KOPT-K1 (cell line): ENCODE measurements around the gene PARD3B.

ENCODE experiments used
- H3K27ac ChIP-seq: fragments of 200-600 bp; sonication (generic); 2 replicates; pipeline ENCODE4 v1.5.1; 2016; ENCODE audit warnings: antibody characterized with exemption, mild to moderate bottlenecking, low read depth, low read length; ENCODE audit not compliant: poor library complexity, severe bottlenecking
- H3K36me3 ChIP-seq: fragments of 200-600 bp; sonication (generic); 2 replicates; pipeline ENCODE4 v1.5.1; 2017; ENCODE audit warnings: antibody characterized with exemption, mild to moderate bottlenecking, low read length, moderate library complexity; ENCODE audit not compliant: insufficient read depth
- H3K9me3 ChIP-seq: fragments of 200-600 bp; sonication (generic); 2 replicates; pipeline ENCODE4 v1.5.1; 2017; ENCODE audit warnings: antibody characterized with exemption, low read length, mild to moderate bottlenecking; ENCODE audit not compliant: insufficient read depth, poor library complexity, severe bottlenecking

Gene PARD3B

DNA sequence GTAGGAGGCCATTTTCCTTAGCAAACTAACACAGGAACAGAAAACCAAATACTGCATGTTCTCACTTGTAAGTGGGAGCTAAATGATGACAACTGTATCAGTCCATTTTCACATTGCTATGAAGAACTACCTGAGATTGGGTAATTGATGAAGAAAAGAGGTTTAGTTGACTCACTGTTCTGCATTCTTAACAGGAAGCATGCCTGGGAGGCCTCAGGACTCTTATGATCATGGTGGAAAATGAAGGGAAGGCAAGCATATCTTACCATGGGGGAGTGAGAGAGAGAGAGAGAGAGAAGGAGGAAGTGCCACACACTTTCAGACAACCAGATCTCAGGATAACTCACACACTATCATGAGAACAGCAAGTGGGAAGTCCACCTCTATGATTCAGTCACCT, 105.3 kb downstream of the PARD3B start:
- Histone ChIP-seq H3K27ac (no peak overlapping the region), H3K36me3 (no peaks in the 10 kb centered on the region), H3K9me3 (no peaks in the 10 kb centered on the region)

DNA sequence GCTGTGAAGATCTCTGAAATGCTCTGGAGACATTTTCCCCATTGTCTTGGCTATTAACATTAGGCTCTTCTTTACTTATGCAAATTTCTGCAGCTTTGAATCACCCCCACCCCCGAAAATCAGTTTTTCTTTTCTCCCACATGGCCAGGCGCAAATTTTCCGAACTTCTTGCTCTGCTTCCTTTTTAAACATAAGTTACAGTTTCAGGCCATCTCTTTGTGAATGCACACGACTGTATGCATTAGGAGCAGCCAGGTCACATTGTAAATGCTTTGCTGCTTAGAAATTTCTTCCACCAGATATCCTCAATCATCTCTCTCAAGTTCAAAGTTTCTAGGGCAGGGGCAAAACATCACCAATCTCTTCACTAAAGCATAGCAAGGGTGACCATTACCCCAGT, 106.8 kb downstream of the PARD3B start:
- no peaks in the 10 kb centered on the region for H3K9me3 ChIP-seq
- H3K27ac ChIP-seq, result no peak overlapping the region
- H3K36me3 ChIP-seq, result no peaks in the 10 kb centered on the region

DNA sequence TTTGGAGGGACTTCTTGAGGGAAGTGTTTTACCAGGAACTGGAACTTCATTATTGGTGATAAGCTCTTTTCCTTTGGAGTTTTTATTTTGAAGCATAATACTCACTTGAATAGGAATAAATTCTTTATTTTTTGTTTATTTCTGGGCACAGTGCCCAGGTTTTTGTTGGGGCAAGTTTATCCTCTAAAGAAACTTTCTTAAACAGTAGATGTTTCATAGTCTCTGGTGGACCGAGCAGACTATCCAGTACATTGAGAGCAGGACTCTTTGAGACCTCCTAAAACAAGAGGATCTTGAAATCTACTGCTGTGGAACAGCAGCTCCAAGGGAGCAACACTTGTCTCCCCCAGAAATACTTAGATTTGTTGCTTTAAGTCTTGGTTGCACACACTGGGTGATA, 109.4 kb downstream of the PARD3B start:
- H3K9me3 ChIP-seq, result no peaks in the 10 kb centered on the region
- H3K27ac ChIP-seq, result no peak overlapping the region
- H3K36me3 ChIP-seq, result no peaks in the 10 kb centered on the region

DNA sequence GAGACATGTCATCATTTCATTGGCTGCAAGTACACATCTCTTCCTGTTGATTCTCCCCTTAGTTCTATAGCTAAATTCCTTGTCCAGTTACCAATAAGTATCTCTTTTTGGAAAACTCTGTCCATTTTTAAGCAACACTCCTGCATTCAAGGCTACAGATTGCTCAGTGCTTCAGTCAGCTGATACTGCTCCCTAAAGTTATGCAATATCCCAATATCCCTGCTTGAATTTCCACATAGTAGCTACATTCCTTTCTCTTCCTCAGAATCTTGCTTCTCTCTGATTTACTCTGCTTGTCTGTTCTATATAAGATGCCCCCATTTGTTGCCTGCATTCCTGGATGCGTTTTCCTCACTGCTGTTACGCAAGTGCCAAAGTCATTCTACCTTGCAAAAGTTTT, 109.8 kb downstream of the PARD3B start:
- Histone ChIP-seq H3K27ac (no peak overlapping the region), H3K36me3 (no peaks in the 10 kb centered on the region), H3K9me3 (no peaks in the 10 kb centered on the region)

DNA sequence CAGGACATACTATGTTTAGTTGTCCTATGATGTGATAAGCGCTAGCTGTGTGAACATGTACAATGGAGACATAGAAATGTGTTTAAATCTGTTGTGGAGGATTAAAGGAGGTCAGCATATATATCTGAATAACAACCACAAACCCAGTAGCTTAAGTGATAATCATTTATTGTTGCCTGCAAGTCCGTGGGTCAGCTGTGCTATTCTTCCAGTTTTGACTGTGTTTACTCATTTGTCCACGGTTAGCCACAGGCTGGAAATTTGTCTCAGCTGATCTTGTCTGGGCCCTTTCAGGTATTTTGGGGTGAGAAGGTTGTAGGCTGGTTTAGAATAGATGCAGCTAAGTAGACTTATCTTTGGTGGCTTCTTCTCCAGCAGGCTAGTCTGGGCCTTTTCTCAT, 110.4 kb downstream of the PARD3B start:
- H3K9me3 ChIP-seq, result no peaks in the 10 kb centered on the region
- no peaks in the 10 kb centered on the region for H3K36me3 ChIP-seq
- H3K27ac ChIP-seq, result no peak overlapping the region

DNA sequence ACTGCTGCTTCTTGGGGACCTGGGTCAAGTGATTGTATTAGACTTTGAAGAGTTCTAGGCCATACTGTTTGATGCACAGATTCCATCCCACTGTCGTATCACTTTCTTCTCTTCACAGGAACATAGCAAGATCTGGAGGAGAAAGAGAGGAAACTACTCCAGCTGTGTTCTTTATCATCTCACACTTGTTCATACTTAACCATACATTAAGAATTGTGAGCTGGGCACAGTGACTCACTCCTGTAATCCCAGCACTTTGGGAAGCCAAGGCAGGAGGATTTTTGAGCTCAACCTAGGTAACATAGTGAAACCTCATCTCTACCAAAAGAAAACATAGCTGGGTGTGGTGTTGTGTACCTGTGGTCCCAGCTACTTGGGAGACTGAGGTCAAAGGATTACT, 111.7 kb downstream of the PARD3B start:
- H3K36me3 ChIP-seq, result no peaks in the 10 kb centered on the region
- no peak overlapping the region for H3K27ac ChIP-seq
- no peaks in the 10 kb centered on the region for H3K9me3 ChIP-seq

DNA sequence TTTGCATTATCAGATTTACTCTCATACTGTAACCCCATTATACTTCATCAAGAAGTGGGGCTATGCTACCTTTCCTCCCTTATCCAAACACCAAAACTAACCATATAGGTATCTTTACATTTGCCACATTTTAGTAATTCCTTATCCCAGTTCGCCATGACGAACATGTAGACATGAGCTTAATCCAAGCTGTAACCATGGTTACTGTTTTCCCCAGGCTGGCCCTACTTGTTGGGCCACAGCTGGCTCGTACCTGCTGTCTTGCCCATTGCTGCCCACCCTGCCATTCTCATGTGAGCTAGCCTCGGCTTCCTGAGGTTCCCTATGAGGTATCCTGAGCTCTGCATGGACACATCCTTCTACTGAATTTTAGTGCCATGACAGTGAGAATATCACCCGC, 117.7 kb downstream of the PARD3B start:
- H3K36me3 ChIP-seq, result no peaks in the 10 kb centered on the region
- no peaks in the 10 kb centered on the region for H3K9me3 ChIP-seq
- H3K27ac ChIP-seq, result no peak overlapping the region

DNA sequence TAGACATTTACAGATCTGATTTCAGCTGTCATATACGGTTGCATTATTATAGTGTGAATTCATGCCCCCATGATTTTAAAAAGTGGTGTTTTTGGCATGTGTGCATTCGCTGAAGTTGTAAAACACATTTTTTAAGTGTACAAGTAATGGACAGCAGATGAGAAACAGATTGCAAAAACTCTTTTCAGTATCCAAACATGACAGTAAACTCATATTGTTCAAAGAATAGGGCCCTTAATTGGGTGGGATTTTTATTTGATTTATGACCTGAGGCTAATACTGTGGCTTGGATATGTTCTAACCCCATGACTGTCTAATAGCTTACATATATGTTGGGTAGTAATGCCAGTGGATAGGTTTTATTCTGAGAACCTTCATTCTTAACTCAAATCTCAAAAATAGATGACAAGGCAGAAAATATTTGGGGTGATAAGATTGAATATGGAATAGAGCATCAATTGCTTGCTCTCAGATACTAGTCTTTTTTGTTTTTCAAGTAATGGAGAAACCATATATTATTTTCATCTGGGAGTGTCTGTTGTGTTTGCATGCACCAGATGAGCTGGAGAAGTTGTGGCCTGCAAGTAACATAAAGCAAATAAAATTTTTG, 118.6 kb downstream of the PARD3B start:
- Histone ChIP-seq H3K9me3 (no peaks in the 10 kb centered on the region), H3K27ac (no peak overlapping the region), H3K36me3 (no peaks in the 10 kb centered on the region)

DNA sequence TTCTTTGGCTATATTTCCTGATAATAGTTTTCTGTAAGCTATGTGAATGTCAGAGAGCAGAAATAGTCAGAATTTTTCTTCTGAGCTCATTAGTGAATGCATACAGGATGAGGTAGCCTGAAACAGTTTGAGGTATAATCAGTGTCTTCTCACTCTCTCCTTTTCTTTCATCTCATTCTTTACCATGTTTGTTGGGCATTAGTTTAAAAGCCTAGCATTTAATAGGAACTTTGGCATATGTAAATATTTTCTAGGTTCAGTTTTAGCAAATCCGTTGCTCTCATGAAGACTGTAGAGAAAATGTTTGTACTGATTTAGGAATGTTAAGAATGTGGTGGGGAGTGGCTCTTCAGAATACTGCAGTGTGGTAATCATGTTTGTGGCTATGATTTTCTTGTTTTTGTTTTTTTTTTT, 119.4 kb downstream of the PARD3B start:
- Histone ChIP-seq H3K27ac (no peak overlapping the region), H3K36me3 (no peaks in the 10 kb centered on the region), H3K9me3 (no peaks in the 10 kb centered on the region)

DNA sequence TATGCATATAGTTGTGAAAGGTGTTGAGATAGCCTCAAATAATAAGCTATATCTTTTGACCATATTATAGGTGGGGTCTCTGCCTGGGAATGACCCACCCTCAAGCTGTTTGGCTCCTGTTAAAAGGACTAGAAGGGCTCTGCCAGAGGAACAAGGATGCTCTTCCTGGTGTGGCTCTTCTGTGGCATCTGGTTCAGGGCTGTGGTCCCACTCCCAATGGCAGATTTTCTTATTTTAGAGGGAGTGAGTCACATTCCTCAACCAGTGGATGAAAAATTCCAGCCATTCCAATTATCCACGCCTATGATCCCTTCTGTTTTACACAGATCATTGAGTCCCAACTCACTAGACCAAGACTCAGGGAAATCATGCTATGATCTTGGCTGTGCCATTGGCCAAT, 119.9 kb downstream of the PARD3B start:
- Histone ChIP-seq H3K9me3 (no peaks in the 10 kb centered on the region), H3K36me3 (no peaks in the 10 kb centered on the region), H3K27ac (no peak overlapping the region)

DNA sequence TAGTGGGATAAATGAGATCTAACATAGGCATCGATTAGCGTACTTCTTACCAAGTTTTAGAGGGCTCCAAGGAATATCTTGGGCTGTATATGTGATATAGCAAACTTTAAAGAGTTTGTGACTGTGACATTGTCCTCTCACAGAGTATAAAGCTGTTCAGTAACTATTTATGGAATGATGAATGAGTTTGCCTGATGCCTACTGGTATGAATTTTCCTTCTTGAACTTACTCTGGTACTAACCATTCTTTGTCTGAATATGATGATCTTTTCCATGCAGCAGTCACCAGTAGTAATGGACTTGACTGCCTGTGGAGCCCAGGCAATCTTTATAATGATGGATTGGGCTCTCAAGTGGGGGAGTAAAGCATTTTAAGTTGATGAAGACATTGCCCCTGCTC, 120.5 kb downstream of the PARD3B start:
- Histone ChIP-seq H3K9me3 (no peaks in the 10 kb centered on the region), H3K36me3 (no peaks in the 10 kb centered on the region), H3K27ac (no peak overlapping the region)

DNA sequence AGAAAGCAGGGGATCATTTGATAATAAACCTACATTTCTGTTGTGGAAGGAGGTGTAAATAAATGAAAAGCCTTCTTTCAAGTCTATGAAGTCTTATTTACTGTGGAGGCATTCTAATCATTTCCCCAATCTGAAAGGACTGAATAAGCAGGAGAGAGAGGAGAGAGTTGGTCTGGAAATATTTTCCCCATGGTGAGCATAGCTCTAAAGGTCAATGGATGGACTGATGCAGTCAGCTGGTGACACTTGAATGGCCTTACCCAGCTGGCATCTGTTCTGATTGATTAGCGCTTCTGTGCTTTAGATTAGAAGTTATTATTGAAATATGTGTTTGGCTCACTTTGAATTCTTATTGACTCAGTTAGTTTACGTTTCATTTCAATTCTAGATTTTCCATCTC, 122.7 kb downstream of the PARD3B start:
- Histone ChIP-seq H3K36me3 (no peaks in the 10 kb centered on the region), H3K27ac (no peak overlapping the region), H3K9me3 (no peaks in the 10 kb centered on the region)

DNA sequence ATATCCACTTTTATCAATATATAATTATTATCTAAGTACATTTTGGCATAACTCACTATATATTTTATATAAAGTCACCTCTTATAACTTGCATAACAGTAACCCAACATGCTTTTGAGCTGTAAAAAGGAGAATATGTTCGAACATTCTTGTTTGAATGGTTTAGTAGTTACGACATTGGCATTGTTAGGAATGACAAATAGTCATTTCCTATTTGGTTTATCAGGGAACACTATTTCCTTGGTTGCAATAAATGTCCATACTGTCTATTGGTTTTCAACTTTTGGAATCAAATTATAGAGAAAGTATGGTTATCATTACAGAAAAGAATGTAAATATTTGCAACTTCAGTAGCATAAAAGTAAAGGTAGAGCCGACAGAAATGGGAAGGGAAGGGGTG, 124.1 kb downstream of the PARD3B start:
- Histone ChIP-seq H3K9me3 (no peaks in the 10 kb centered on the region), H3K36me3 (no peaks in the 10 kb centered on the region), H3K27ac (no peak overlapping the region)

DNA sequence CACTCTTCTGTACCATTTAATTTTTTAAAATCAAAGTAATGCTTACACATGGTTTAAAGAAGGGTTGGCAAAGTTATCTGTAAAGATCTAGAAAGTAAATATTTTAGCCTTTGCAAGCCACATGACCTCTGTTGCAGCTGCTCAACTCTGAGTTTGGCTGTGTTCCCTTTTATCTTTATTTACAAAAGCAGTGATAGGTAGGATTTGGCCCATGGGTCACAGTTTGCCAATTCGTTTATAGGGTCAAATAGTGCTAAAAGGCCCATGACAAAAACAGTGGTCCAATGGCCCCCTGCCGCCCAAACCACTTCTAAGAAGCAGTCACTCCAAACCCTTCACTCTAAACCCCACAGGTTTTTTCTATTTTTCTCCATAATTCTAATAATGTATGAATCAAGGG, 124.8 kb downstream of the PARD3B start:
- H3K9me3 ChIP-seq, result no peaks in the 10 kb centered on the region
- no peak overlapping the region for H3K27ac ChIP-seq
- no peaks in the 10 kb centered on the region for H3K36me3 ChIP-seq

DNA sequence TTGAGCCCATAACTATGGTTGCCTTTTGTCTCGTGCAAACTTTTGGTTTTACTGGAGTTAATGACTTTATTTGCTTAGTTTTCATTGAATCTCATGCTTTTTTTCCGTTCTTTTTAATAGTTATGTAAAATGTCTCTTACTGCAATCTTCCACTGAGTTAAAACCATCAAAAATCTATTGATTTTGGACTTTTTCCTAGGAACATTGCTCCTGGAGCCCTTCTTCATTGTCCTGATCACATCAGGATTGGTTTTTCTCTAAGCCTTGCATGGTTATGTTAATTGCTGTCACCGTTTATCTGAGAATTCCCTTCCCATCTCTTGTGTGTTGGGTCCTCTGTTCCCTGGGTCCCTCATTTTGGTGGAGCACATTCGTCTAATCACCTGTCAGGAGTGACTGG, 125.5 kb downstream of the PARD3B start:
- H3K9me3 ChIP-seq, result no peaks in the 10 kb centered on the region
- no peak overlapping the region for H3K27ac ChIP-seq

DNA sequence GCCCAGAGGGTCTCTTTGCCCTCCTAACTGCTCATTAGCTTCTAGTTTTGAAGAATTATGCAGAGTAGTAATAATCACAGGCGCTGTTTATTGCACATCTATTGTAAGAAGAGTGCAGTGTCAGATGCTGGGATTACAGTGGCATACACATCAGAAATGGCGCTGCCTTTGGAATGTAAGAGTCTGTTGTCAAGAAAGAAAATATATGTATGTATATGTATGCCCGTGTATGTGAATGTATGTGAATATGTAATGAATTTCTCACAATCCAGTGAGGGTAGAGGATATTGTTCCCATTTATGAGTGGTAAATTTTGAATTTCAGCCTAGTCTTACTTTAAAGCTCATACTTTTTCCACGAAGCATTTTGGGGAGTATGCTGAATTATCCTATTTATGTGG, 127.5 kb downstream of the PARD3B start:
- Histone ChIP-seq H3K27ac (no peak overlapping the region), H3K36me3 (no peaks in the 10 kb centered on the region), H3K9me3 (no peaks in the 10 kb centered on the region)

More for the DNA sequence above, 125.5 kb downstream of the PARD3B start:
- H3K36me3 ChIP-seq, result no peaks in the 10 kb centered on the region

DNA sequence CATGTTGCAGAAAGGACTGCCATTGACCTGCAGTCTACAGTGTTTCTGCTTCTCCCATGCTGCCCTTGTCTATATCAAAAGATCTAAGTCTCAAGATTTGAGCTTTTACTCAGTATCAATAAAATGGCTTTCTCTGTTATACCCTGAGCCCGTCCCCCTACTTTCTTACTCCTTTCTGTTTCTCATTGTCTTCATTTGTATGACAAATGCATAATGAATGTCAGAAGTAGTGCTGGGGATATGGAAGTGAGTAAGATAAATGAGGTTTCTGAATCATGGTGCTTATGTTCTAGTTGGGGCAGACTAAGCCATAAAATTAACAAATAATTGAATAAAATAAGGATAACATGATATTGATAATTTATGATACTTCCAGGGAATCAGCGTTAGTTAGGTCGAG, 128.6 kb downstream of the PARD3B start:
- no peaks in the 10 kb centered on the region for H3K36me3 ChIP-seq
- H3K27ac ChIP-seq, result no peak overlapping the region
- H3K9me3 ChIP-seq, result no peaks in the 10 kb centered on the region
